Lower leg skin (tissue), 4 donors: ENCODE data around the gene CDH23. TPM values are rescaled to one million over a fixed set of nuclear protein-coding genes. Genes with fewer than 3 reads are reported as not detected.

ENCODE experiments used
- DNase-seq, 2 donors: peaks; one replicate each; pipeline ENCODE4 v3.0.0-alpha.2; 2019; ENCODE audit warnings: low spot score in 2 of 2
- H3K4me3 ChIP-seq: fragments of 200-600 bp; sonication (generic); 2 replicates; pipeline ENCODE4 v1.5.1; 2017; ENCODE audit warnings: mild to moderate bottlenecking, low read depth; ENCODE audit not compliant: poor library complexity, severe bottlenecking
- POLR2A ChIP-seq, 2 donors: fragments of 450-650 bp; IDR thresholded peaks; one replicate each; pipeline ENCODE4 v1.6.1; 2016 to 2017; ENCODE audit warnings: antibody characterized with exemption in 2 of 2, mild to moderate bottlenecking in 1 of 2, moderate library complexity in 1 of 2
- WGBS, 2 donors: methylation state at CpG; one replicate each; pipeline ENCODE4 v1.1.5; 2018; 5-methylcytosine and 5-hydroxymethylcytosine counted together
- intact Hi-C: fragments of 100-400 bp; cut with DNase I; formaldehyde crosslinking; loops from one replicate; pipeline ENCODE4 v1.15.0; 2023; ENCODE audit warnings: low total_unique reads
- total RNA-seq, 4 donors: library from RNA; depleted of rRNA; stranded (reverse); fragments of >200 nt; gene quantifications; one replicate each; pipeline ENCODE4 v1.1.0, GENCODE V29; 2016
- TF ChIP-seq, protein P1 (sequence below), 3 donors: fragments of 450-650 bp; IDR thresholded peaks; one replicate each; pipeline ENCODE4 v1.5.1; 2016; ENCODE audit warnings: antibody characterized with exemption in 3 of 3, mild to moderate bottlenecking in 3 of 3, moderate library complexity in 2 of 3

Gene CDH23
- total RNA-seq, 4 donors from 2014 or later: 1.7 to 9.2 (median 2.6) TPM

DNA sequence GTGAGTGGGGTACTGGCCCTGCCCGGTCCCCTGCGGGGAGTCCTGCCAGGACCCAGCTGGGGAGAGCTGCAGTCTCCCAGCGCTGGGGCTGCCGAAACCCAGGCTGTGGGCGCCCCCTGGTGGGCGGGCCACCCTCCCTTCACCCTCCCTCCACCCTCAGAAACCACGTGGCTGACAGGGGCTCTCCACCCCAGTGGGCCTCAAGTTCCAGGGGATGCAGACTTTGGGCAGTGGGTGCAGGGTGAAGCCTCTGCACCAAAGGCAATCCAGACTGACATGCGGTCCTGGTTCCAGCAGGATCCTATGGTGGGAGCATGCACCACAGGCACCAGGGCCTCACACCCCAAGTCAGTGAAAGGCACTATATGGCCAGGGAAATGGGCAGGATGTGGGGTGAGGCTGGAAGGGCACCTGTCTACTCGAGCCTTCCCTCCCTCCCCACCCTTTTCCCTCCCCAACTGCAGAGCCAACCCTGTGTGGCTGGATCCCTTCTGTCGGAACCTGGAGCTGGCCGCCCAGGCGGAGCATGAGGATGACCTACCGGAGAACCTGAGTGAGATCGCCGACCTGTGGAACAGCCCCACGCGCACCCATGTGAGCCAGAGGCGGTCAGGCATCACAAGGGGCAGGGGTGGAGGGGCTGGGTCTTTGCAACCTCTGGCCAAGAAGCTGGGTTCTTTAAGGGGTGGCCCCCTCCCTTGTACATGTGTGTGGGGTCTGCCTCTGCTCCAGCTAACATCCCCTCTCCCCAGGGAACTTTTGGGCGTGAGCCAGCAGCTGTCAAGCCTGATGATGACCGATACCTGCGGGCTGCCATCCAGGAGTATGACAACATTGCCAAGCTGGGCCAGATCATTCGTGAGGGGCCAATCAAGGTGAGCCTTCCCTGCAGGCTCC lies 415.5 kb downstream of the CDH23 start:
- WGBS, 2 donors: 39 to 48% methylated on average over 13 to 20 of the region's 22 CpGs
- intact Hi-C loops: no loop called here
- DNase-seq: peak; percentile 46 to 93
- H3K4me3 ChIP-seq: no peak overlapping the region
- TF ChIP-seq, protein P1, sequence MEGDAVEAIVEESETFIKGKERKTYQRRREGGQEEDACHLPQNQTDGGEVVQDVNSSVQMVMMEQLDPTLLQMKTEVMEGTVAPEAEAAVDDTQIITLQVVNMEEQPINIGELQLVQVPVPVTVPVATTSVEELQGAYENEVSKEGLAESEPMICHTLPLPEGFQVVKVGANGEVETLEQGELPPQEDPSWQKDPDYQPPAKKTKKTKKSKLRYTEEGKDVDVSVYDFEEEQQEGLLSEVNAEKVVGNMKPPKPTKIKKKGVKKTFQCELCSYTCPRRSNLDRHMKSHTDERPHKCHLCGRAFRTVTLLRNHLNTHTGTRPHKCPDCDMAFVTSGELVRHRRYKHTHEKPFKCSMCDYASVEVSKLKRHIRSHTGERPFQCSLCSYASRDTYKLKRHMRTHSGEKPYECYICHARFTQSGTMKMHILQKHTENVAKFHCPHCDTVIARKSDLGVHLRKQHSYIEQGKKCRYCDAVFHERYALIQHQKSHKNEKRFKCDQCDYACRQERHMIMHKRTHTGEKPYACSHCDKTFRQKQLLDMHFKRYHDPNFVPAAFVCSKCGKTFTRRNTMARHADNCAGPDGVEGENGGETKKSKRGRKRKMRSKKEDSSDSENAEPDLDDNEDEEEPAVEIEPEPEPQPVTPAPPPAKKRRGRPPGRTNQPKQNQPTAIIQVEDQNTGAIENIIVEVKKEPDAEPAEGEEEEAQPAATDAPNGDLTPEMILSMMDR (IDR thresholded peaks at IDR 0.05): peak in 1 of 3 donors; percentile 51
- no peak for TF ChIP-seq POLR2A (IDR thresholded peaks at IDR 0.05)

DNA sequence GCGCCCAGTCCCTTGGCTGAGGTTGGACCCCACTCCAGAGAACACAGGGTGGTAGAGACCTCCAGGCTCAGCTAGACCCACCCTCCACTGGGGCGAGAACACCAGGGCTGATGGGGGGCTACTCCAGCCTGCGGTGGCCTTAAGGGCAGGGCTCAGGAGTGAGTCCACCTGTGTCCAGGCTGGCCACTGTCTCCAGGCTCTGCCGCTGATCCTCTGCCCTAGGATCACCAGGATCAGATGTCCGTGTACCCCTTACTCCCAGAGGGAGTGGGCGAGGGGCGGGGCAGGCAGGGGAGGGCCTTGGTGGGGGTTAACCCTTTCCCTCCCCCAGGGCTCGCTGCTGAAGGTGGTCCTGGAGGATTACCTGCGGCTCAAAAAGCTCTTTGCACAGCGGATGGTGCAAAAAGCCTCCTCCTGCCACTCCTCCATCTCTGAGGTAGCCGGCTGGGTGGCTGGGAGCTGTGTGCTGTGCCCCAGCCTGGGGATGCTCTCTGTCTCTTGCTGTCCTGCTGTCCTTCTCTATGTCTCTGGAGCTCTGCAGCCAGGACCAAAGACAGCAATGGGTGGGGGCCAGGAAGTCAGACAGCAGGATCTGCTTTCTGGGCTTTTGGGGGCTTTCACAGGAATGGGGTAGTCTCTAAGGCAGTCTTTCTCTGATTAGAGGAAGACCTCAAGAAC lies 416.3 kb downstream of the CDH23 start:
- no peak for TF ChIP-seq POLR2A (IDR thresholded peaks at IDR 0.05)
- TF ChIP-seq, protein P1 (IDR thresholded peaks at IDR 0.05): no peak
- DNase-seq: no peak
- intact Hi-C loops: no loop called here
- 45 to 46% methylated on average over 6 to 10 of the region's 11 CpGs for WGBS, 2 donors
- no peak overlapping the region for H3K4me3 ChIP-seq

GRCh38 chr10:71814922-71815411 lies 418.2 kb downstream of the CDH23 start:
- no peak for TF ChIP-seq POLR2A (IDR thresholded peaks at IDR 0.05)
- TF ChIP-seq, protein P1 (IDR thresholded peaks at IDR 0.05): no peak
- WGBS, 2 donors: 87 to 91% methylated on average over 13 to 21 of the region's 26 CpGs
- peak in 1 of 2 donors; percentile 82 for DNase-seq
- intact Hi-C loops: no loop called here
- no peak overlapping the region for H3K4me3 ChIP-seq

DNA sequence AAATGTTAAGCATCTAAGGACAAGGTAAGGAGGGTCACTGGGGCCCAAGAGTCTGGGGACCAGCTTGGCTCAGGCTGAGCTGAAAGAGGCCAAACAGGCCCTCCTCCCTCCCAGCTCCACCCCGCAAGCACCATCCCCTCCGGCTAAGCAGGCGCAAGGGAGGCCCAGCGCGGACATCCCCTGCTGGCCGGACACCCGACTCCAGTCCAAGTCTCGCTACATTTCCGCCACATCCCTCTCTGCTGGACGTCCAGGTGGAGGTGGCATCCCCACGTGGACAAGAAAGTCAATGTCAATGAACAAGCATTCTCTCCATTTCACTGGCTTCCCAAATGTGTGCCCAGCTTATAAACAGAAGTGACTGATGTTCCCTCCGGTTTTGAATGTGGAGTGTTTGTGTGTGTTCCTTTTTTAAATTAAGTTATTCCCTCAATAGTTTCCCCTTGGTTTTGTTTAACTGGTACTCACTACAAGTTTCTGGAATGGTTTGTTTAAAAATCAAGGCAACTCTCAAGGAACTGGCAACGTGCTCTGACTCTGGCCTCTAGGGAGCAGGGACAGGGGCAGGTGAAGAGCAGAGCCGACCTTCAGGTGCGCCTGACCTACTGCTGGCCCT lies 418.9 kb downstream of the CDH23 start:
- no peak for TF ChIP-seq POLR2A (IDR thresholded peaks at IDR 0.05)
- TF ChIP-seq, protein P1 (IDR thresholded peaks at IDR 0.05): no peak
- WGBS, 2 donors: 78 to 84% methylated on average over 15 of the region's 15 CpGs
- H3K4me3 ChIP-seq: no peak overlapping the region
- intact Hi-C loops: no loop called here
- DNase-seq: peak in 1 of 2 donors; percentile 80

DNA sequence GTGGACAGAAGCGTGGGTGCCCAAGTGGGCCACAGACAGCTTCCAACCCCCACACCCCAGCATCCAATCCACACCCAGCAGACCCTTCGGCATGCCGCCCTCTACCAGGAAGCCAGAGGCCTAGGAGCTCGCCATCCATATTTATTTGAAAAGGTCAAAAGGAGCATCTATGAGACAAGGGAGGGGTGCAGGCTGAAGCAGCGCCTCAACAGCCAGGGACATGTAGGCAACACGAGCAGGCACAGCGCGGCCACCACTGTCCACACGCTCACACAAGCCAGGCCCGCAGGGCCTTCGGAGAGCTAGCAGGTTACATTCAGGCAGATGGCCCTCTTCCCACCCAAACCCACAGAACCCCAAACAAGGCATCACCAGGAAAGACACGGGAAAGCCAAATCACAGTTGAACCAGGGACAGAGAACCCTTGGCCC lies 419.7 kb downstream of the CDH23 start:
- intact Hi-C loops: no loop called here
- TF ChIP-seq, protein P1 (IDR thresholded peaks at IDR 0.05): no peak
- TF ChIP-seq POLR2A (IDR thresholded peaks at IDR 0.05): no peak
- WGBS, 2 donors: 84 to 85% methylated on average over 12 of the region's 12 CpGs
- H3K4me3 ChIP-seq: no peak overlapping the region
- DNase-seq: peak in 1 of 2 donors; percentile 82
